G401 (cell line): ENCODE measurements around the gene DUOXA2. TPM values are rescaled to one million over a fixed set of nuclear protein-coding genes. Genes with fewer than 3 reads are reported as not detected.

ENCODE experiments used
- DNase-seq: peaks from one replicate; pipeline ENCODE4 v3.0.0-alpha.2; 2015; ENCODE audit warnings: low spot score
- in situ Hi-C: cut with HindIII; loops from 2 replicates; pipeline ENCODE4 v1.10.0; 2016; ENCODE audit warnings: low sequenced_read_pairs, mixed read lengths
- total RNA-seq: library from RNA; depleted of rRNA; stranded (reverse); fragments of >200 nt; shearing (Covaris generic); gene quantifications from 2 replicates; pipeline ENCODE4 v1.2.3, GENCODE V29; 2014

The DUOXA2 gene
- total RNA-seq, 1 experiment from 2014 or later = not detected

GRCh38 chr15:45114751-45115085 is 592 bp downstream of the DUOXA2 start:
- in situ Hi-C loops = no loop called here

GRCh38 chr15:45115312-45115820 is 1.2 kb downstream of the DUOXA2 start:
- no peak for DNase-seq
- in situ Hi-C loops = no loop called here

More at GRCh38 chr15:45114751-45115085, 592 bp downstream of the DUOXA2 start:
- DNase-seq = no peak

GRCh38 chr15:45116006-45116481 is 1.9 kb downstream of the DUOXA2 start:
- in situ Hi-C loops = no loop called here
- no peak for DNase-seq

- in situ Hi-C loops = no loop called here
- DNase-seq = no peak
Measured at GRCh38 chr15:45116482-45117307, 2.6 kb downstream of the DUOXA2 start.

GRCh38 chr15:45117308-45118130 is 3.4 kb downstream of the DUOXA2 start:
- in situ Hi-C loops = no loop called here
- no peak for DNase-seq

- peak; percentile 94 for DNase-seq
- in situ Hi-C loops = no loop called here
Measured at GRCh38 chr15:45118131-45118588, 4.0 kb downstream of the DUOXA2 start.

GRCh38 chr15:45118996-45119395 is 4.9 kb downstream of the DUOXA2 start:
- DNase-seq = no peak
- in situ Hi-C loops = no loop called here

- in situ Hi-C loops = no loop called here
- DNase-seq = no peak
Measured at GRCh38 chr15:45120081-45120972, 6.2 kb downstream of the DUOXA2 start.

- in situ Hi-C loops = no loop called here
- no peak for DNase-seq
Measured at GRCh38 chr15:45121020-45121419, 6.9 kb downstream of the DUOXA2 start.

GRCh38 chr15:45121706-45122417 is 7.7 kb downstream of the DUOXA2 start:
- in situ Hi-C loops = no loop called here

GRCh38 chr15:45122719-45123118 is 8.6 kb downstream of the DUOXA2 start:
- in situ Hi-C loops = no loop called here

More at GRCh38 chr15:45121706-45122417, 7.7 kb downstream of the DUOXA2 start:
- DNase-seq = no peak

GRCh38 chr15:45123397-45123796 is 9.3 kb downstream of the DUOXA2 start:
- in situ Hi-C loops = no loop called here
- DNase-seq = no peak

More at GRCh38 chr15:45122719-45123118, 8.6 kb downstream of the DUOXA2 start:
- DNase-seq = no peak

- DNase-seq = peak; percentile 24
- in situ Hi-C loops = no loop called here
Measured at GRCh38 chr15:45126535-45127158, 12.5 kb downstream of the DUOXA2 start.

- DNase-seq = no peak
- in situ Hi-C loops = no loop called here
Measured at GRCh38 chr15:45128971-45129639, 15.0 kb downstream of the DUOXA2 start.

- DNase-seq = no peak
- in situ Hi-C loops = no loop called here
Measured at GRCh38 chr15:45129651-45130129, 15.6 kb downstream of the DUOXA2 start, which contains the start of the genes DUOX1 and DUOXA1. Gene DUOX1 (plus strand): TSS chr15:45129994. CDS start chr15:45131967, 1,973 bp downstream. Gene DUOXA1 (minus strand): TSS chr15:45129879. CDS start chr15:45123014, 6,865 bp downstream.

- no peak for DNase-seq
- in situ Hi-C loops = no loop called here
Measured at GRCh38 chr15:45130291-45131000, 16.3 kb downstream of the DUOXA2 start.
